ENCODE results near the gene AGAP5. TPM values are rescaled to one million over a fixed set of nuclear protein-coding genes. Genes with fewer than 3 reads are reported as not detected.

Gene AGAP5
- total and polyA plus RNA-seq, 7 experiments from 2014 or later, result 7.8 to 16.6 (median 10.5) TPM; not detected in 2

GRCh38 chr10:73641328-73642060 is 56.4 kb downstream of the AGAP5 start, which contains the start of gene MYOZ1:
MYOZ1 (minus strand) TSS chr10:73641474; CDS start chr10:73640017, 1,457 bp downstream.
- Mint-ChIP-seq H3K36me3 (no peaks in the 10 kb centered on the region), H3K4me1 (peaks cover 0 to 17% (median 5%) of the 10 kb centered on the region in 7 donors), H3K9me3 (peaks cover 0 to 5% (median 0%) of the 10 kb centered on the region in 11 donors), H3K27ac (no peak within 1 kb of the TSS), H3K27me3 (peaks cover 0 to 9% (median 5%) of the 10 kb centered on the region in 5 donors), H3K4me3 (no peak within 1 kb of the TSS)
- CTCF ChIA-PET, result interaction anchor here (0.5 to 3.2 kb wide), 4 partner anchors 83 to 523 kb away, joined by 3 to 19 read pairs (median 4); no protein-coding TSS in a partner anchor
- Histone ChIP-seq H3K4me1 (ENCODE audit: control insufficient read depth in 2 of 2, insufficient read depth in 2 of 2, low read length in 2 of 2) (no peaks in the 10 kb centered on the region), H3K27ac (ENCODE audit: low read depth, low read length) (no peak within 1 kb of the TSS), H3K9me3 (ENCODE audit: control insufficient read depth in 2 of 3, low read length in 3 of 3) (no peaks in the 10 kb centered on the region), H3K4me3 (ENCODE audit: low read length) (no peak within 1 kb of the TSS), H3K27me3 (ENCODE audit: control insufficient read depth in 2 of 2, insufficient read depth in 2 of 2, low read length in 2 of 2) (no peaks in the 10 kb centered on the region), H3K36me3 (ENCODE audit: control insufficient read depth in 2 of 3, insufficient read depth in 3 of 3, low read length in 3 of 3) (no peaks in the 10 kb centered on the region)
- intact Hi-C loops (cut with micrococcal nuclease), result loop anchor here in 1 of 2 donors (5.0 kb wide), 1 partner anchor 49 kb away; the partner anchor contains the start of gene USP54
- DNase-seq (no peak), ATAC-seq (no peak)
- POLR2A ChIA-PET, result interaction anchor here (0.7 kb wide), 2 partner anchors 107 to 142 kb away, joined by 3 to 4 read pairs; no protein-coding TSS in a partner anchor

- Mint-ChIP-seq H3K27ac (no peak overlapping the region), H3K9me3 (no peaks in the 10 kb centered on the region), H3K4me3 (no peak overlapping the region), H3K4me1 (peaks cover 0 to 9% (median 4%) of the 10 kb centered on the region in 7 donors), H3K27me3 (peaks cover 0 to 19% (median 3%) of the 10 kb centered on the region in 5 donors), H3K36me3 (no peaks in the 10 kb centered on the region)
- intact Hi-C loops (cut with micrococcal nuclease), result no loop called here
- ATAC-seq (no peak), DNase-seq (no peak)
- Histone ChIP-seq H3K36me3 (ENCODE audit: control insufficient read depth in 2 of 3, insufficient read depth in 3 of 3, low read length in 3 of 3) (no peaks in the 10 kb centered on the region), H3K9me3 (ENCODE audit: control insufficient read depth in 2 of 3, low read length in 3 of 3) (no peaks in the 10 kb centered on the region), H3K27ac (ENCODE audit: low read depth, low read length) (no peak overlapping the region), H3K27me3 (ENCODE audit: control insufficient read depth in 2 of 2, insufficient read depth in 2 of 2, low read length in 2 of 2) (no peaks in the 10 kb centered on the region), H3K4me3 (ENCODE audit: low read length) (no peak overlapping the region), H3K4me1 (ENCODE audit: control insufficient read depth in 2 of 2, insufficient read depth in 2 of 2, low read length in 2 of 2) (no peaks in the 10 kb centered on the region)
- CTCF ChIA-PET, result interaction anchor here (0.5 to 3.2 kb wide), 2 partner anchors 104 to 109 kb away, joined by 3 to 19 read pairs; no protein-coding TSS in a partner anchor
- POLR2A ChIA-PET, result no interaction called here
Measured at GRCh38 chr10:73639286-73639685, 58.6 kb downstream of the AGAP5 start.

- Mint-ChIP-seq H3K4me3 (no peak overlapping the region), H3K27me3 (peaks cover 0 to 10% (median 0%) of the 10 kb centered on the region in 5 donors), H3K9me3 (no peaks in the 10 kb centered on the region), H3K27ac (peak overlapping the region in 2 of 9 donors; percentile 44 to 67), H3K4me1 (peaks cover 0 to 1% (median 0%) of the 10 kb centered on the region in 7 donors), H3K36me3 (no peaks in the 10 kb centered on the region)
- POLR2A ChIA-PET, result interaction anchor here (0.6 to 0.7 kb wide), 3 partner anchors 11 to 952 kb away, joined by 3 read pairs; no protein-coding TSS in a partner anchor
- DNase-seq (no peak), ATAC-seq (no peak)
- Histone ChIP-seq H3K4me1 (ENCODE audit: control insufficient read depth in 2 of 2, insufficient read depth in 2 of 2, low read length in 2 of 2) (no peaks in the 10 kb centered on the region), H3K27ac (ENCODE audit: low read depth, low read length) (no peak overlapping the region), H3K27me3 (ENCODE audit: control insufficient read depth in 2 of 2, insufficient read depth in 2 of 2, low read length in 2 of 2) (no peaks in the 10 kb centered on the region), H3K9me3 (ENCODE audit: control insufficient read depth in 2 of 3, low read length in 3 of 3) (no peaks in the 10 kb centered on the region), H3K4me3 (ENCODE audit: low read length) (no peak overlapping the region), H3K36me3 (ENCODE audit: control insufficient read depth in 2 of 3, insufficient read depth in 3 of 3, low read length in 3 of 3) (no peaks in the 10 kb centered on the region)
- CTCF ChIA-PET, result interaction anchor here (1.8 kb wide), 1 partner anchor 8 kb away, joined by 7 read pairs; no protein-coding TSS in a partner anchor
- intact Hi-C loops (cut with micrococcal nuclease), result no loop called here
Measured at GRCh38 chr10:73635781-73636180, 62.1 kb downstream of the AGAP5 start.

- Mint-ChIP-seq H3K9me3 (no peaks in the 10 kb centered on the region), H3K4me3 (no peak overlapping the region), H3K27ac (no peak overlapping the region), H3K4me1 (no peaks in the 10 kb centered on the region), H3K27me3 (peaks cover 0 to 10% (median 0%) of the 10 kb centered on the region in 5 donors), H3K36me3 (no peaks in the 10 kb centered on the region)
- DNase-seq (no peak), ATAC-seq (no peak)
- POLR2A ChIA-PET, result no interaction called here
- H3K36me3 ChIP-seq (ENCODE audit: control insufficient read depth in 2 of 3, insufficient read depth in 3 of 3, low read length in 3 of 3), result no peaks in the 10 kb centered on the region
- no peak overlapping the region for H3K27ac ChIP-seq (ENCODE audit: low read depth, low read length)
- no peaks in the 10 kb centered on the region for H3K9me3 ChIP-seq (ENCODE audit: control insufficient read depth in 2 of 3, low read length in 3 of 3)
- H3K4me1 ChIP-seq (ENCODE audit: control insufficient read depth in 2 of 2, insufficient read depth in 2 of 2, low read length in 2 of 2), result no peaks in the 10 kb centered on the region
- intact Hi-C loops (cut with micrococcal nuclease), result no loop called here
- CTCF ChIA-PET, result interaction anchor here (1.8 kb wide), 1 partner anchor 9 kb away, joined by 7 read pairs; no protein-coding TSS in a partner anchor
- H3K4me3 ChIP-seq (ENCODE audit: low read length), result no peak overlapping the region
- no peaks in the 10 kb centered on the region for H3K27me3 ChIP-seq (ENCODE audit: control insufficient read depth in 2 of 2, insufficient read depth in 2 of 2, low read length in 2 of 2)
Measured at GRCh38 chr10:73634421-73634820, 63.5 kb downstream of the AGAP5 start.

GRCh38 chr10:73629165-73629564 is 68.7 kb downstream of the AGAP5 start:
- ChIA-PET CTCF (no interaction called here), POLR2A (no interaction called here)
- Mint-ChIP-seq H3K4me3 (no peak overlapping the region), H3K9me3 (no peaks in the 10 kb centered on the region), H3K27me3 (no peaks in the 10 kb centered on the region), H3K36me3 (peaks cover 0 to 3% (median 0%) of the 10 kb centered on the region in 5 donors), H3K4me1 (peaks cover 0 to 26% (median 23%) of the 10 kb centered on the region in 7 donors), H3K27ac (no peak overlapping the region)
- H3K27ac ChIP-seq (ENCODE audit: low read depth, low read length), result no peak overlapping the region
- no peaks in the 10 kb centered on the region for H3K27me3 ChIP-seq (ENCODE audit: control insufficient read depth in 2 of 2, insufficient read depth in 2 of 2, low read length in 2 of 2)
- intact Hi-C loops (cut with micrococcal nuclease), result loop anchor here (5.0 kb wide), 7 partner anchors 113 to 1198 kb away; partner anchors contain the start of genes ECD (in 2 of the 2), FAM149B1 (in 2 of the 2), SEC24C (in 2 of the 2) and CHCHD1 (in 1 of the 2)
- H3K4me1 ChIP-seq (ENCODE audit: control insufficient read depth in 2 of 2, insufficient read depth in 2 of 2, low read length in 2 of 2), result peaks cover 7 to 9% of the 10 kb centered on the region in 2 donors
- no peak for DNase-seq
- H3K9me3 ChIP-seq (ENCODE audit: control insufficient read depth in 2 of 3, low read length in 3 of 3), result no peaks in the 10 kb centered on the region
- peaks cover 0 to 5% (median 0%) of the 10 kb centered on the region in 3 experiments for H3K36me3 ChIP-seq (ENCODE audit: control insufficient read depth in 2 of 3, insufficient read depth in 3 of 3, low read length in 3 of 3)
- no peak for ATAC-seq
- H3K4me3 ChIP-seq (ENCODE audit: low read length), result no peak overlapping the region

- H3K27ac ChIP-seq (ENCODE audit: low read depth, low read length), result no peak overlapping the region
- ChIA-PET POLR2A (no interaction called here), CTCF (no interaction called here)
- H3K27me3 Mint-ChIP-seq, result no peaks in the 10 kb centered on the region
- H3K27ac Mint-ChIP-seq, result peak overlapping the region in 1 of 9 donors; percentile 14
- H3K4me3 ChIP-seq (ENCODE audit: low read length), result no peak overlapping the region
- peaks cover 0 to 5% (median 0%) of the 10 kb centered on the region in 3 experiments for H3K36me3 ChIP-seq (ENCODE audit: control insufficient read depth in 2 of 3, insufficient read depth in 3 of 3, low read length in 3 of 3)
- H3K27me3 ChIP-seq (ENCODE audit: control insufficient read depth in 2 of 2, insufficient read depth in 2 of 2, low read length in 2 of 2), result no peaks in the 10 kb centered on the region
- H3K4me3 Mint-ChIP-seq, result no peak overlapping the region
- DNase-seq (no peak), ATAC-seq (no peak)
- peaks cover 0 to 28% (median 24%) of the 10 kb centered on the region in 7 donors for H3K4me1 Mint-ChIP-seq
- peaks cover 0 to 3% (median 0%) of the 10 kb centered on the region in 5 donors for H3K36me3 Mint-ChIP-seq
- intact Hi-C loops (cut with micrococcal nuclease), result loop anchor here (5.0 kb wide), 7 partner anchors 114 to 1199 kb away; partner anchors contain the start of genes ECD (in 2 of the 2), FAM149B1 (in 2 of the 2), SEC24C (in 2 of the 2) and CHCHD1 (in 1 of the 2)
- no peaks in the 10 kb centered on the region for H3K9me3 ChIP-seq (ENCODE audit: control insufficient read depth in 2 of 3, low read length in 3 of 3)
- H3K4me1 ChIP-seq (ENCODE audit: control insufficient read depth in 2 of 2, insufficient read depth in 2 of 2, low read length in 2 of 2), result peaks cover 7 to 9% of the 10 kb centered on the region in 2 donors
- H3K9me3 Mint-ChIP-seq, result no peaks in the 10 kb centered on the region
Measured at GRCh38 chr10:73628405-73628804, 69.5 kb downstream of the AGAP5 start.

All from naive thymus-derived CD4-positive, alpha-beta T cell (primary cell).